Medulla oblongata (tissue), 1 donor: ENCODE measurements around the gene LIPG.

ENCODE experiments used
- DNase-seq: peaks from one replicate; pipeline ENCODE4 v3.0.0-alpha.2; 2015; ENCODE audit errors: extremely low spot score

Gene LIPG

DNA sequence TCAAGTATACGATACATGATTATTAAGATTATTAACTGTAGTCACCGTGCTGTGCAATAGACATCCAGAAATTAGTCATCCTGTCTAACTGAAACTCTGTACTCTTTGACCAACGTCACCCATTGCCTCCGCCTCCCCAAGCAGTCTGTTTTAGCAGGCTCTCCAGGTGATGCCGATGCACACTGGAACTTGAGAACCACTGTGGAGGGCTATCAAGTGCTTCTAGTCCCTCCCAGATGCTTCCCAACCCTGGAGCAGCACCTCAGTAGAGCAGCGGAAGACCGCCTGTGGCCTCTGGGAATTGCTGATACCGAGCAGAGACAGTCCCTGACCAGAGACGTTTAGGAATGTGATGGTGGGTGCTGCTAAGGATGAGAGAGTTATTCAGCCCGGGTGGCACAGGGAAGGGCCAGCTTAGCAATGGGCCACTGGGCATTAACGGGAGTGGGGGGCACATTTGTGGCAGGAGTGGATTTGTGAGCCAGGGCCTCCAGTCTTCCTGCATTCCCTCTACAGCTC lies 50.7 kb downstream of the LIPG start:
- DNase-seq: no peak

GRCh38 chr18:49613141-49613640 lies 51.3 kb downstream of the LIPG start:
- DNase-seq: peak; percentile 51

GRCh38 chr18:49613641-49614151 lies 51.8 kb downstream of the LIPG start:
- DNase-seq: no peak

DNA sequence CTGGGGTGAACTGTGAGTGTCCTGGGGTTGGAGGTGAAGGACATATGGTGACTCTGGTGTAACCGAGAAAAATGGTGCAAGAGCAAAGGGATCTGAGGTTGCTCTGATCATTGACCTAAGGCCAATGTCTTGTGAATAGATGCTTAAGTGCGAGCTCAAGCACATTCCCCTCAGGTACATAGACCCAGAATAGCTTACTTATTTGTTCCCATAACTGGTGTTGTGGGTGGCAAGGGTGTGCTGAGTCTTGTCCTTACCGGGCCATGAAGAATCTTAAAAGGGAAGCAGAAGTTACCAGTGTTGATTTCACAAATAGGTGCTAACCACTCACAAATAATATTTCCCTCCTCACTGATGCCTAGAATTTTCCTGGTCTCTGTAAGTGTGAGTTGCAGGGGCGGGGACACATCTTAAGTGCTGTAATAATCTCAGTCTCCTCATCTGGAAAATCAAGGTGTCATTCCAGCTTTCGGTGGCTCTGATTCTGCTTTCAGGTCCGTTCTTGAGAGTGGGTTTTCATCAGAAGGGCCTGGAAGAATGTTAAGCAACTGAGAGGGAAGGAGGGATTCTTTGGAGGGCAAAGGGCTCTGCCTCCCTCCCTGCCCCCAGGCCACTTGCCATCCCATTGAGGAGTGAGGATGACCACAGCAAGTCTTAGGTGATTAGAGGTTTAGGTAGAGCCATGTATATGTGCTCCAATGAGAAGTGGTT lies 54.9 kb downstream of the LIPG start:
- DNase-seq: no peak

DNA sequence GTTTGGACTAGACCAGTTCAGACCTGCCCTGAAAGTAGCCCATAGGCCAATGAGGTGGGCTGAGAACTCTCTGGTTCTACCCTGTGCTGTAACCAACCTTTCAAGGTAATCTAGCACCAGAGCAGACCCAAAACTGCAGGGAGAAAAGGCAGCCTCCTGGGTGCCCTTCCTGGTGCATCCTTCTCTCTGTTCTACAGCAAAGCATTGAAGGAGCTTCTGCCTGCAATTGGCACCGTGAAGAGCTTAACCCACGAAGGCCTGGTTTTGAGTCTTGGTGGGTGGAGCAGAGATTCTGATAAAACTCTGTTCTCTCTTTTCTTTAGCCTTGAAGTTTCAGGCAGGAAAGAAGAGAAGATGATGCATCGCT lies 55.5 kb downstream of the LIPG start:
- no peak for DNase-seq

DNA sequence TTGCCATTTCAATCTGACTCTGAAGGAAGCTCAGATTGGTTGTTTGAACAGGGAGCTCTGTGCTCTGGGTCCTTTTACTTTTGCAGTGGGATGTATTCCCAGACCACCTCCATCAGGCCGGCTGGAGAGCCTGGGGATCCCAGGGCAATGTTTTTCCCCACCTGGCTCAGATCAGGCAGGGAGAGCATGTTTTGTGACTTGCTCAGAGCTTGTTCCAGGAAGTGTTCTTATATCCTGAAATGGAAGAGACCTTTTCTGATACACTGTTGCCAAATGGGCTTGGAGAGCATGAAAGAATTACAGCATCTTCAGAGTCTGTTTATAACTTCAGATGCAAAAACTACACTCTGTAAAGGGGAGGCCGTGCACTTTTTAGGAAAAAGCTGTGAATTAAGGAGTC lies 56.0 kb downstream of the LIPG start:
- DNase-seq: no peak

DNA sequence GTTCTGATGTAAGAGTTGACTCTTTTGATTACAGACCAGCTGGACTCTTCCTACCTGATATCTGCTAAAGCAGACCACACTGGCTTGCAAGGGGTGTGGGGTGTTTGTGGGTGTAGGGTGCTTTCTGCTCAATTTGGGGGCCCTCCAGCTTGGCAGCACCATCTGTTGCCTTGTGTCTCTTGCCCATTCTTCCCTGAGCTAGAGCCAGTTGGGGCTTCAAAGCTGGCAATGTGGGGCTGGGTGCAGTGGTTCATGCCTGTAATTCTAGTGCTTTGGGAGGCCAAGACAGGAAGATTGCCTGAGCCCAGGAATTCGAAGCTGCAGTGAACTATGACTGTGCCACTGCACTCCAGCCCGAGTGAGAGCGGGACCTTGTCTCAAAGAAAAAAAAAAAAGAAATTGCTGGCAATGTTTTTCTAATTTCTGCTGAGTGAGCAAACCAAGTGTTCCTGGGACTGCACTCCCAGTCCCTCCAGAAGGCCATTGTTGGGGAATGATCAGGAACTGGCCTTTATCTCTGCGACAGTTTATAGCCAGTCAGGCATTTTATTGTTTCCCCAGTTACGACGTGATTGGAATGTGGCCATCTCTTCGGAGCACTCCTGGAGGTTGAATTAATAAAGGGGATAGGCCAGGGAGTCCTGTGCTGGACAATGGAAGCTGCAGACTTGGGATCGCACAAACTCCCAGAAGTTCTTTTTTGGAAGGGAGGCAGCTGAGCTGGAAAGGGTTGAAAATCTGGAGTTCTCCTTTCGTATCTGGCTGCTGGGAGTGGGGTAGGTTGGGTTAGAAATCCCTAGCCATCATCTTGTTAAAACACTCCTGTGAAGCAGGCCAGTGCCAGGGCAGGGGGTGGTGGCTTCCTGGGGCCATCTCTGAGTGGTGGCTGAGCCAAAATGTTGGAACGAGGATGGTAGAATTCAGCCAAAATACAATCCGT lies 57.2 kb downstream of the LIPG start:
- no peak for DNase-seq

DNA sequence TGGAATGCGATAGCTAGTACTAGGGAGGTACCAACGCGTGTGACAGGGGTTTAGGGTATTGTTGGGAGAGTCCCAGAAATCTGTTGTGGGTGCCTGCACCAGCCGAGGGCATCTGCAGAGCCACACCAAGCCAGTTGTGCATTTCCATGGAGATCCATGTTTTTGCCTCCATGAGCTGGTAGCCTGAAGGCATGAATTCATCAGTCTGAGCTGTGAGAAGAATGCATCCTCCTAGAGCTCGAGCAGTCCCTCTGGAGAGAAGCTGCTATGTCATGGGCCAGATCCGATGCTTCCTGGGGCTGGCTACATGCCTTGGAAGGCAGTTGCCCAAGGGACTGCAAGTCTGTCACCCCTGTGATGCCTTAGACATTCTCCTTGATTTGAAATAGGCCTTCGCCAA lies 57.9 kb downstream of the LIPG start:
- no peak for DNase-seq

DNA sequence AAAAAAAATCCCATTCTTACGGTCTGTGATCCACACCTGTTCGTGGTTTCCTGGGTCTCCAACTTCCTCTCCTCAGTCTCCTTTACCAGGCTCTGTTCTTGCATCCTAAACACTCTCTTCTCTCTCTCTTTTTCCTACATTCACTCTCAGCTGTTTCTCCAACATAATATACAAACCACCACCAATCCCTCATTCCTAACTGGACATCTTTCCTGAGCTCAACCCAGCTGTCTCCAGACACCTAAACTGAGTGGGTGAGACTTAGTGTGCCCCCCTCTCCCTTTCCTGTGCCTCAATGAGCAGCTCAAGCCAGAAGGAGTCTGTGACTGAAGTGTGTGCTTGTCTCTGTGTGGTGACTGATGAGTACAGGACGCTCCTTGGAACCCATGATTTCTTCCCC lies 59.4 kb downstream of the LIPG start:
- no peak for DNase-seq

- DNase-seq: no peak
Observed at GRCh38 chr18:49621717-49622351, 60.0 kb downstream of the LIPG start.

GRCh38 chr18:49623571-49623970 lies 61.7 kb downstream of the LIPG start:
- no peak for DNase-seq

DNA sequence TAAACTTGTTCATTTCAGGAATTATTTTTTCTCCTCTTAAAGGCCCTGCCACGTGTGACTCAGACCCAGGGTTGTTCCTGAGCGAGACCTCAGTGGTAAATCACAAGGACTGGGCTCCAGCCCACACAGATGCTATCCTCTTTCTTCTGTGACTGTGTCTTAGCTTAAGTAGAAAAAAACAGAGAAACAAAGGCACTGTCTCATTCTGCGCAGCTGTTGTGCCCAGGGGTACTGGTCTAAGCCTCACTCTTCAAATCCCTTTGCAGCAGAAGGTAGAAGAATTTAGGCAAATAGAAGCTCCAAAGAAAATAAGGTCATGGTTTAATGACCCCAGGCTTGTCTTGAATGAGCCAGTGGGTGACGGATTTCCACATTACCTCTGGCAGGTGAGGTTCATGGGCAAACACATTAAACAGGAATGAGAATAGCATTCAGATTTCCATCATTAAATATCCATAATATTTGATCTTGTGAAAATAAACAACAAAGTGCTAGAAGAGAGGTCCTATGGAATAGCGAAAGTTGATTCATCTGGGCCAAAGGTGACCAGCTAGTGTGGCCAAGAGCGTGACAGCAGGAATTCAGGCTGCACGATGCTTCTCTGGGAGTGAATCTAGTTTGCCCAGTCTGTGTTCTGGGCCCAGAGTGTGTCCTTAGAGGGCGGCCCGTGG lies 63.3 kb downstream of the LIPG start:
- no peak for DNase-seq

GRCh38 chr18:49626842-49627467 lies 65.1 kb downstream of the LIPG start:
- DNase-seq: no peak

DNA sequence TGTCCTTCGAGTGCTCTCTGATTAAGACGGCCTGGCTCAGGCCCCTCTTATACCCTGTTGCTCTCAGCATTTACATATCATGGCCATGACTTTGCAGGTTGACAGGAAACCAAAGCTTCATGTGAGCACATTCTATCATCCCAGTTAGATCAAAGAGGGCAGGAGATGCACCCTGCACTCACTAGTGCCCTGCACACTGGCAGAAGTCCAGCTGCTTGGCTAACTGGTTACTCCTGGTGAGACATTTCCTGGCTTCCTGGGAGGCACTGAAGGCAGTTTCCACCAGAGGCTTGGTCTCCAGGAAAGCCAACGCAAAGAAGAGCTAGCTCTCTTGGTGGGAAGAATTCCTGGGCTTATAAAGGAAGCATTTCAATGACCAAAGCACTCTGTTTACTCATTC lies 66.3 kb downstream of the LIPG start:
- DNase-seq: no peak

DNA sequence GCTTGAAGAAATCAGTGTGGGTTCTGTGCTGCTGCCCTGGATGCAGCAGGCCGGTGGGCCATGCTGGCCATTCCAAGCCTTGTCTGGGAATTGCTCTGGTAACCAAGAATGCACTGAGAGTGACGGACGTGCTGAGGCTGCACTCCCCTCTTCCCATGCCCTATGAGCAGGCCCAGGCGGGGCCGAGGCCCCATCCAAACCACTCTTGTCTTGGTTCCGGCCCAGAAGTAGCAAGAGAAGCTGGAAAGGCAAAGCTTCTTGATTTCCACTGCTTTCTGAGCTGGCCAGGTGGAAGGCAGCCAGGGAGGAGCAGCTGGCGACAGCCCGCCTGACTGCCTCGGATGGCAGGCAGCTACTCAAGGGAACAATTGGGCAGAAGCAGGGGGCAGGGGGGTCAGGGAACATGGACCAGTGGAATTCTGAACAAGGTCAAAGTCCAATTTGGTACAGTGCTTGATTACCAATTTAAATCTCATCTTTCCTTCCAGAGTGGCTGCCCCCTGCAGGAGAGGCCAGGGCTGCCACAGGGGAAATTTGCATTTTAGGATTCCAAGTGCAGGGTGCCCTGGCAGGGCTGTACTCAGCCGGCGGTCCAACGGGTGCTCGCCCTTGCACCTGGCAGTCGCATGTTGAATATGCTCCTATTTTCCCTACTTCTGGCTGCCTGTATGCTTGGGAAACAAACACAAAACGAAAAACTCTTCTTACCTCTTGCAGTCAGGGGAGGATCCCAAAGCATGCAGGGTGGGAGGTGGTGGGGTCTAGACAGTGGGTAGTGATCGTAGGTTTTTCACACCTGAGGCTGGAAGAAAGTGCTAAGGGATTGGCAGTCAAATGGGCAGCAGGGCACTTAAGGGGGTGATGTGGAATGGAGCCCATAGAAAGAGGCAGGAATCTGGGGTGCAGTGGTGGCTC lies 67.3 kb downstream of the LIPG start:
- DNase-seq: peak; percentile 75

DNA sequence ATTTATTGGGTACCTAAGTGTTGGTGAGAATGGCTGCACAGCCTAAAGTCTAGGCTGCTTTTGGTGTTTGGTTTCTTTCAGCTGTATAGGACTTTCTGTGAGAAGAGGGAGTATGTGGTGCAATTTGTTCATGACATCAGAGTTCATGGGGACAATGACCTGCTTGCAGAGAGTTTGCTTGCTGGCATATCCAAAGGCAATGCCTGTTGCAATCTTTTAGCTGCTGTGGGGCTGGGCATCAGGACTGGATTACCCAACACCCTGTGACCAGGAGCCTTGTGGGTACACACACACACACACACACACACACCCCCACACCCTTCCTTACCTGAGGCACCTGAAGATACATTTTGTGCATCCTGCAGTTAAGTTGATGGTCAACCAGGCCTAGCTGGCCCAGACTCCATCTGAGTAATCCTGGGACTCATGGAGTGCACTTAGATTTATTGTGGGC lies 68.4 kb downstream of the LIPG start:
- no peak for DNase-seq

DNA sequence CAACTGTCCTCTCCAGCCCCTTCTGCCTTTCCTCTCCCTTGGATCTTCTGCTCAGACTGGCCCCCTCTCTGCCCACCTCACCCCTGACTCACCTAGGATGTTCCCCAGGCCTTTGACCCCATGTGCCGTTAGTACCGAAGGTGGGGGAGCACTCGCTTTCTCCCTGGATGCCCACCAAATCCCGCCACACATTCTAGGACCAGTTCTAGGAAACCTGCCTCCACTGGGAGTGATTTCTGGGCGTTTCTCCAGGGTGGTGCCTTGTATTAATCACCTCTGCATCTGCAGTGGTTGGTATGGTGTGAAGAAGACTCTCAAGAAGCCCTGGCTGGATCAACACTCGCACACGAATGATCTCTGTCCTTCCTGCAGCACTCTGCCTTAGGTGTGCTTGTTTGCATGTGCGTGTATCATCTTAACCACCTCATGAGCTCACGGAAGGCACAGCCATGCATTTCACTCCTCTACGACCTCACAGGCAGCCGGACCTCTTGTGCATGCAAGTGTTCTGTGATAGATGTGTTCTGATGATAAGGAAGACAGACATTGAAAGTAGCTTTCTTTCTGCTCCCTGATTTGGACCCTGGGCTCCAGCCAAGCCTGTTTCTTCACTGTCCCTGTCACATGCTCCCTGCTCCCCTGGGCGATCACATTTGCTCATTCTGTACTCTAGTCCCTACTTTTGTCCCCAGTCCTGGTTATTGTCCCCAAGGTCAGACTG lies 69.4 kb downstream of the LIPG start:
- DNase-seq: no peak

DNA sequence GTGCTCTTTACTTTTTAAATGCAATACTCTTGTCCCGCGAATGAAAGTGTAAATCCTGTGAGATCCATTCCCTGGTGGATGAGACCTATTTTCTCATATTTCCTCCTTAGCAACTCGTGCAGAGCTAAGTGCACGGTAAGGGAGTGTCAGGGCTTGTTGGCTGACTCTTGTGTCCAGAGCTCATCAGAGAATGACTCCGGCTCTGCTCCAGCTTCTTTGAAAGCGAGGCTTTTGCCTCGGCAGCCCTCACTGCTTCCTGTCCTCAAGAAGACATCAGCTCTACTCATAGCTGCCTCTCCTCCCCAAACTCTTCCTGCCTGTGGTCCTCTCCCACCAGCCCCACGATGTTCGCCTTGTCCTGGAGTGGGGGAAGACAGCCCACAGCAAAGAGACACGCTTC lies 70.7 kb downstream of the LIPG start:
- DNase-seq: no peak

- no peak for DNase-seq
Observed at GRCh38 chr18:49638209-49638785, 76.4 kb downstream of the LIPG start.
